ENCODE data around the gene TEX36. TPM values are rescaled to one million over a fixed set of nuclear protein-coding genes. Genes with fewer than 3 reads are reported as not detected.
A peak's percentile ranks its signal among the peaks of the same experiment; 100 is the strongest.

Gene TEX36
- total RNA-seq, 1 donor from 2014 or later: not detected

- no peak for TF ChIP-seq CTCF (IDR thresholded peaks at IDR 0.05; ENCODE audit: insufficient read depth, low read length, poor library complexity, severe bottlenecking)
- no peak overlapping the region for H3K4me3 ChIP-seq (ENCODE audit: low read depth, low read length)
- H3K36me3 ChIP-seq (ENCODE audit: control insufficient read depth, insufficient read depth, low read length): no peaks in the 10 kb centered on the region
- no peaks in the 10 kb centered on the region for H3K27me3 ChIP-seq (ENCODE audit: control insufficient read depth, insufficient read depth, low read length)
- DNase-seq (ENCODE audit: low read depth): peak; percentile 12
These were observed 49.4 kb downstream of the TEX36 start for GRCh38 chr10:125633517-125633999.

GRCh38 chr10:125631806-125632205, 51.2 kb downstream of the TEX36 start:
- no peak for TF ChIP-seq CTCF (IDR thresholded peaks at IDR 0.05; ENCODE audit: insufficient read depth, low read length, poor library complexity, severe bottlenecking)
- Histone ChIP-seq H3K36me3 (ENCODE audit: control insufficient read depth, insufficient read depth, low read length) (no peaks in the 10 kb centered on the region), H3K27me3 (ENCODE audit: control insufficient read depth, insufficient read depth, low read length) (no peaks in the 10 kb centered on the region), H3K4me3 (ENCODE audit: low read depth, low read length) (no peak overlapping the region)
- DNase-seq (ENCODE audit: low read depth): no peak

GRCh38 chr10:125629758-125630376, 53.1 kb downstream of the TEX36 start:
- Histone ChIP-seq H3K36me3 (ENCODE audit: control insufficient read depth, insufficient read depth, low read length) (no peaks in the 10 kb centered on the region), H3K27me3 (ENCODE audit: control insufficient read depth, insufficient read depth, low read length) (peaks cover 7% of the 10 kb centered on the region), H3K4me3 (ENCODE audit: low read depth, low read length) (no peak overlapping the region)
- DNase-seq (ENCODE audit: low read depth): peak; percentile 4
- TF ChIP-seq CTCF (IDR thresholded peaks at IDR 0.05; ENCODE audit: insufficient read depth, low read length, poor library complexity, severe bottlenecking): peak; percentile 54

GRCh38 chr10:125628104-125629049, 54.6 kb downstream of the TEX36 start:
- Histone ChIP-seq H3K36me3 (ENCODE audit: control insufficient read depth, insufficient read depth, low read length) (no peaks in the 10 kb centered on the region), H3K4me3 (ENCODE audit: low read depth, low read length) (no peak overlapping the region), H3K27me3 (ENCODE audit: control insufficient read depth, insufficient read depth, low read length) (peaks cover 7% of the 10 kb centered on the region)
- no peak for DNase-seq (ENCODE audit: low read depth)
- no peak for TF ChIP-seq CTCF (IDR thresholded peaks at IDR 0.05; ENCODE audit: insufficient read depth, low read length, poor library complexity, severe bottlenecking)

GRCh38 chr10:125627646-125628045, 55.3 kb downstream of the TEX36 start:
- no peak for TF ChIP-seq CTCF (IDR thresholded peaks at IDR 0.05; ENCODE audit: insufficient read depth, low read length, poor library complexity, severe bottlenecking)
- H3K36me3 ChIP-seq (ENCODE audit: control insufficient read depth, insufficient read depth, low read length): no peaks in the 10 kb centered on the region
- no peak overlapping the region for H3K4me3 ChIP-seq (ENCODE audit: low read depth, low read length)
- peaks cover 7% of the 10 kb centered on the region for H3K27me3 ChIP-seq (ENCODE audit: control insufficient read depth, insufficient read depth, low read length)
- DNase-seq (ENCODE audit: low read depth): no peak
